Left renal cortex interstitium (tissue), 4 donors: Measurements from ENCODE around the gene FLT3. TPM values are rescaled to one million over a fixed set of nuclear protein-coding genes. Genes with fewer than 3 reads are reported as not detected.
"Not testable (repeated sequence)": the region's sequence is repeated elsewhere in the genome, so short reads cannot be mapped to it uniquely, and the experiment has no call there.

Source experiments
- DNase-seq, 4 donors: peaks; one replicate each; pipeline ENCODE4 v3.0.0-alpha.2; 2013; ENCODE audit warnings: low read depth in 4 of 4, low spot score in 2 of 4, missing footprints in 1 of 4
- polyA plus RNA-seq, 4 donors: library from polyadenylated mRNA; unstranded; fragments of 120-200 nt; gene quantifications; one replicate each; pipeline ENCODE4 v1.2.1, GENCODE V29; 2013; ENCODE audit not compliant: insufficient read length in 4 of 4

The FLT3 gene
- polyA plus RNA-seq, 4 donors, result 0.16 to 0.32 (median 0.24) TPM

DNA sequence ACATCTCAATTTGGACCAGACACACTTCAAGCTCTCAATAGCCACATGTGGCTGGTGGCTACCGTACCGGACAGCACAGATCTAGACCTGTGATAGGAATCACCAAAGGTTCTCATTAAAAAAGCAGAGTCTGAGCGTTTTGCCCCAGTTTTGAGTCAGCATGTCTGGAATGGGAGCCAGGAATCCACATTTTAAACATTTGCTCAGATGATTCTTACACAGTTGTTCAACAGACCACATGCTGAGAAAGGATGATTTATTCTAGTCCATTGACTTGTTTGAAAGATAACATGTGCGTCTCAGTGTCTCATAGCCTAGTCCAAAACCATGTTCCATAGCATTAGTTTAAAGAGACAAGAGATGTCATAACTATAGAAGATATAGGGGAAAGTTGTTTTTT is 53.4 kb downstream of the FLT3 start:
- DNase-seq, result no peak

DNA sequence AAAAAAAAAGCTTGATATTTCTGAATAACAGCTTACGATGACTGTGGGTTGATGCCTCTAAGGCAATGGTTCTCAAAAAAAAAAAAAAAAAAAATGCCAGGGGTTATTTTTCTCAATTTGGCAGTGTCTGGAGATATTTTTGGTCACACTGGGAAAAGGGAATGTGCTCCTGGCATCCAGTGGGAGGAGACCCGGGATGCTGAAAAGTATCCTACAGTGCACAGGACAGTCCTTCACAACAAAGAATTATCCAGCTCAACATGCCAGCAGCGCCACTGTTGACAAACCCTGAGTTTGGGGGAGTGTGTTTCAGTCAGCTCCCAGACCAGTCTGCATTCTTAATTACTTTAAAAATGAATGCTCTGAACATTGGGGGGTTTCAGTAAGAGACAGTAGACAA is 54.5 kb downstream of the FLT3 start:
- no peak for DNase-seq

DNA sequence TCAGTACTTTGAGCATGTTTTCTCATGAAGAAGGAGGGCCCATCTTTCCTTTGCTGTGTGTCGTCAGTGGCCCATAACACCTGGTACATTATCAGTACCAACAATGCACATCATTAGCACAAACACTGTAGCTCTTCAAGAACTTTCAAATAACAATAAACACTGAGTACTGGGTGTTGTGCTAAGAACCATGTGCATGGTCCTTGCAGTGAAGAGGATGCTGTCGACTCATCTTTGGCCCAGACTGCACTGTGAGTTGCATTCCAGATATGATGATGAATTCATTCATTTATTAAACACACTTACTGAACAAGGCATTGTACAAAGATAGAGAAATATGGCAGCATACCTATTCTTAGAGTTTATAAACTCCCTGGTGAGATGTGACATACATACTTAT is 55.8 kb downstream of the FLT3 start:
- DNase-seq, result no peak

DNA sequence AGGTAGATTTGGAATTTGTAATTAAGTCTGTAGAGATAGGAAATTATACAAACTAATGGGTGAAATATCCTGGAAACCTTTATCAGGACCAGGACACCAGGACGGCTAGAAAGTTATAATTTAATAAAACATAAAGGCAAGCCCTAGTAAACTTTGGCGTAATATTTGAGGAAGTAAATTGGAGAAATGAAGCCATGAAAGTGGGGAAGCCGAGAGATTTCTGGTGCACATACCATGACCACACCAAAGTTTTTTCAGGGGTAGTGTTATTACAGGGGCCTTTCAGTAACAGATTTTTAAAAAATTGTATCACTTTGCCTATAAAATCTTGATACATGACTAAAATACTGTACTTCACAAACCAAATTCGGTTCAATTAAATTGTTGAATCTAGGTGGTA is 57.2 kb downstream of the FLT3 start:
- DNase-seq, result no peak

DNA sequence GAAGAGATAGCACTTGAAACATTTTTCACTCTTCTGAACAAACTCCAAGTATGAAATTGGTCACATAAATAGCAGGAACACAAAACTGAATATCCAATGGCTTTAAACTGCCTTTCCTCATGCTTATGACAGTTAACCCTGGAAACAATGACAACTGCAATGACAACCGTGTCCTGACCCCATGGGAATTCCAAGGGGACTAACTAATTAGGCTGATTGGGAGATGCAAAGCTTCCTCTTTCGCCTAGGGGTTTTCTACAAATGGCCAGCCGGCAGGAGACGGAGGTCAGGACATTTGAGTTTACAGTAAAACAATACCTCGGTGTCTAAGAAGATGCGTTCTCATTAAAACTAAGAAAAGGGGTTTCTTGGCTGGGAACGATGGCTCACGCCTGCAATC is 58.9 kb downstream of the FLT3 start:
- DNase-seq, result no peak

DNA sequence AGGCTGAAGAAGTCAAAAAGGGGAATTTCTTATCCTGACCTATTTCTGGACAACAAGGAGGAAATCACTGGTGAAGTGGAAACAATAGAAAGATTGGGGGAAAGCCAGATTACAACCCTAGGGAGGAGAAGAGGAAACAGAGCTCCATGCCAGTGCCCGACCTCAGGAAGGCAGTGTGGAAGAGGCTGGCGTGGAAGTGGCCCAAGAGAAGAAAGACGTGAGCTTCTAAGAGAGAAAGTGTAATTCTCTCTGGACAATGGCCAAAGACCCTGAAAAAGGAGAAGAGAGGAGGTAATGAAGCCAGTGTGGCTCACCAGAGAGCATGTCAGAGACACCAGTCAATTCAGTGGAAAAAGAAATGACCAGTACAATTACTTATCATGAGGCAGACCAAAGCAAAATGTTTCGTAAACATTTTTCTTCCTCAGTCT is 59.3 kb downstream of the FLT3 start:
- no peak for DNase-seq

DNA sequence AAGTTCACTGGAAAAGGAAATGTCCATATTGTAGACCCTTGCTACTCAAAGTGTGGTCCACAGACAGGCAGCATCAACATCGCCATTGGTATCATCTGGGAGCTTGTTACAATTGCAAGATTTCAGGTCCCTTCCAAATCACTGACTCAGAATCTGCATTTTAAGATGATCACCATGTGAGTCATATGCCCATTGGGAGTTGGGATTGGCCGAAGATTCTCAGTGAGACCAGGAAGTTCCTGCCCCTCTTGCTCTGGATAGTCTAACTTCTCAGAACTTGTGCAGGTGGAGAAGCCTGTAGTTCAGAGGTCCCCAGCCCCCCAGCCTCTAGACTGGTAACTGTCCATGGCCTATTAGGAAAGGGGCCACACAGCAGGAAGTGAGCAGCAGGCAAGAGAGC is 63.0 kb downstream of the FLT3 start:
- no peak for DNase-seq

DNA sequence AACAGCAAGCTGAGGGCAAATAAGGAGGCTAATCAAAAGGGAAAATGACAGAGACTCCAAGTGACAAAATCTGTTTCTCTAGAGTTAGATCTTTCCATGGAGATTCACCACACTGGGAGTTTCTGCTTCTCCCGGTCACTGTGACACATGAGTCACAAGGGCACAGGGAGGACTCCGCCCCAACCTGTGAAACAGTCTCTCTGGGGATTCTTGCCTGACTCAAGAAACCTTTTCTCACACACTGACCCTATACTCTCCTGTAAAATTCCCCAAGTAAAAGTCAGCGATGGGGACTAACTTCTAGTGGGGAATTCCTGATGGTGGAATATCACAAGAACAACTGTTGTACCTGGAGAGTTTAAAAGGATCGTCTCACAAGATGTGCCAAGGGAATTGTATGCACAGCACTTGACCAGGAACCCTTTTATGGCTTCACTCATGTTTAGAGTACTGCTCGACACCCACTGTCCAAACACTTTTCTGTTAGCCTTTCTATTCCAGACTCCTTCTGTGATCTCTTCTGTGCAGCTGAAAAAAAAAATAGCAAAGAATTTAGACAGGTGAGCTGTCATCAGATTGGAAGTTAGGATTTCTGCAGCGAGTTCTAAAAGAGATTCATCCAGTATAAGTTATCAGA is 65.1 kb downstream of the FLT3 start:
- DNase-seq, result no peak

DNA sequence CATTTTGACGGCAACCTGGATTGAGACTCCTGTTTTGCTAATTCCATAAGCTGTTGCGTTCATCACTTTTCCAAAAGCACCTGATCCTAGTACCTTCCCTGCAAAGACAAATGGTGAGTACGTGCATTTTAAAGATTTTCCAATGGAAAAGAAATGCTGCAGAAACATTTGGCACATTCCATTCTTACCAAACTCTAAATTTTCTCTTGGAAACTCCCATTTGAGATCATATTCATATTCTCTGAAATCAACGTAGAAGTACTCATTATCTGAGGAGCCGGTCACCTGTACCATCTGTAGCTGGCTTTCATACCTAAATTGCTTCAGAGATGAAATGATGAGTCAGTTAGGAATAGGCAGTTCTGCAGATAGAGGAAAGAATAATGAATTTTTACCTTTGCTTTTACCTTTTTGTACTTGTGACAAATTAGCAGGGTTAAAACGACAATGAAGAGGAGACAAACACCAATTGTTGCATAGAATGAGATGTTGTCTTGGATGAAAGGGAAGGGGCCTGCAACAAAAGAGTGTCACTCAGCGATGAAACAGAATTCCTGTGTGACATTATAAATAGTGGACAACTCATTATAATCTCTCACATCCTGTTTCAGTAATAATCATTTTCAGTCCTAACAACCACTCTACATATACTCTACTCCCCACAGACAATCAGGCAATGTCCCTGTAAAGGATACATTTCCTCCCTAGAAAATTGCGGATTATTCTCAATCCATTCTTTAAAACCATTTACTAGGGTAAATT is 66.3 kb downstream of the FLT3 start:
- DNase-seq, result no peak

DNA sequence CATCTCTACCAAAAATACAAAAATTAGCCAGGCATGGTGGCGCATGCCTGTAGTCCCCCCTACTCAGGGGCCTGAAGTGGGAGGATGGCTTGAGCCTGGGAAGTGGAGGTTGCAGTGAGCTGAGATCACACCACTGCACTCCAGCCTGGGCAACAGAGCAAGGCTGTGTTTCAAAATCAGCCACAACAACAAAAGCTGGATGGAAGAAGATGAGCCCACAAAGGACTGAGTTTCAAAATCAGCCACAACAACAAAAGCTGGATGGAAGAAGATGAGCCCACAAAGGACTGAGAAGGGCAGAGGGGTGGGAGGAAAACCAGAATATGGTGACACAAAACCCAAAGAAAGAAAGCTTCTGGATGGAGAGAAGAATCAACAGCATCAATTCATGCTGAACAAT is 67.9 kb downstream of the FLT3 start:
- DNase-seq, result not testable (repeated sequence)

DNA sequence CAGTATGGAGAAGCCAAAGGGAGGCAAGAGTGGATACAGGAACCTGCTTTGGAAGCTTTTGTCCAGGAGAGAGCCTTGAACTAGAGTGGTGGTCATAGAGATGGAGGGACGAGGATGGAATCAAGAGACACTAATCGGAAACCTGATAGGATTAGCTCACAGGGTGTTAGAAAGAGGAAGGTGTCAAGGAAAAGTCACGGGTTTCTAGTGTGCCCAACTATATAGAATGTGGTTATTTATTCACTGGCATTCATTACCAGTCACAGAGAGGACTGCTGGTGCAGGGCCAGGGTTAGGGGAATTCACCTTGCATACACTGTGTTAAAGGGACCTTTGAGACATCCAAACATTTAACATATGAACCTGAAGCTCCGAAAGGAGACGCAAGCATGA is 68.5 kb downstream of the FLT3 start:
- no peak for DNase-seq

DNA sequence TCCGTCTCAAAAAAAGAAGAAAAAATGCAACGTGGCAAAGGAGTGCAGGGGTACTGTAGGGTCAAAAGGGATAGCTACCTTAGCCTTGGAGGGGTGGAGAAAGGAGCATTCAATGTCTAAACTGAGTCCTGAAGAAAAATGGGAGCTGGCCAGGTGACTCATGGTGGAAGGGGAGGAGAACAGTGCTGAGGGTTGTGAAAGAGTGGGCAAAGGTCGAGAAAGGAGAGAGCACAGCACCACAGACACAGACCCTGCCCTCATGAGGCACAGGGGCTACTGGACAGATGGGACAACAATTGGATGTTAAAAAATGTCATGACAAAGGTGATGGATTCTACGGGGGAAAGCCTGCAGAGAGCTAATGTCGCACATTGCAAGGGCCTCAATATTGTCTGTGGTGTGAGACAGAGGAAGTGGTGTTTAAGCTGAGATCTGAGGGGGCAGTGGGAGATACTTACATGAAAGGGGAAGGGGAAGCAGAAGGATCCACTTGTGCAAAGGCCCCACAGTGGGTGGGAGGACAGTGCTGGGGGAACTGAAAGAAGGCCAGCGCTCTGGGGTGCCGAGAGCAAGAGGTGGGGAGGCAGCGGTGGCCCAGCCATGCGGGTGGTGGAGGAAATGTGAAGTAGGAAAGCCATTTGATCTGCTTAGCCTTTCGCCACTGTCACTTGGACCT is 69.0 kb downstream of the FLT3 start:
- no peak for DNase-seq

DNA sequence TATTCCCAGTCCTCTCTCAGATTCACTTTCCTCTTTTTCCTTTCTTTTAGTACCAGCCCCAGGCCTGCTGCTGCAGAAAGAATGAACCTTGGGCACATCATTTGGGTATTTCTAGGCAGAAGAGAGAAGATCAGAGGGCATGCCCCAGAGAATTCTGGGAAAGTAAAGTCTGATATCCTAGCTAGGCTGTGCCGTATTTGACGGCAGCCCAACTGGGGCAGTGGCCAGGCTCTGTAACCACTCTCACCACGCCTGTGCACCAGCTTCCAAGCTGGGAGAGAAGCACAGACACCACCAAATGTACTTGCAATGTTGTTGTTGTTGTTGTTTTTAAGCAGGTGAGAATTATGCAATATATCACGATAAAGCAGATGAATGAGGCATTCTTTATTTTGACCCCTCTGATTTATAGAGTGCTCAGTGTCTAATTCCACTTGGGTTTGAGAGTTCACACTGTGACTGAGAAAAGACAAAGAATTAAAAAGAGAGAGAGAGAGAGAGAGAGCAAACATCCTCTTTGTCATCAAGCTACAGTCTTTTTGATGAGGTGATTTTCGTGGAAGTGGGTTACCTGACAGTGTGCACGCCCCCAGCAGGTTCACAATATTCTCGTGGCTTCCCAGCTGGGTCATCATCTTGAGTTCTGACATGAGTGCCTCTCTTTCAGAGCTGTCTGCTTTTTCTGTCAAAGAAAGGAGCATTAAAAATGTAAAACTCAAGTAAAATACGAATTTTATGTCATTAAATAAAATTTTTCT is 72.6 kb downstream of the FLT3 start:
- no peak for DNase-seq

DNA sequence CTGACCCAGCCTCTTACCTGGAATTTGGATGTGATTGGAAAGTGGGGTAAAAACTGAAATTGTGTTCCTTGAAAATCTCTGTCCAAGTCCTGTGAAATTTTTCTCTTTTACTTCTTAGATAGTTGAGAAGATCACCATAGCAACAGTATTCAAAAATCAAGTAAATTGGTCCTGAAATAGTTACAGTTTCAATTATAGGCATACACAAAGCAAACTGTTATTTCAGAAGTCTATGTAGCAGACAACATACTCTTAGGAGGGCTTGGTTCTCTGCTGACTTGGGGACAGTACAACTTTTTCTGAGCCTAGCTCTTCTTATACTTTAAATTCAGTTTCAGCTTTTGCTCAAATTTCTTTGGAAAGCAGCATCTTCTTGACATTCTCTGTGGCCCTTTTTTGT is 73.3 kb downstream of the FLT3 start:
- no peak for DNase-seq

DNA sequence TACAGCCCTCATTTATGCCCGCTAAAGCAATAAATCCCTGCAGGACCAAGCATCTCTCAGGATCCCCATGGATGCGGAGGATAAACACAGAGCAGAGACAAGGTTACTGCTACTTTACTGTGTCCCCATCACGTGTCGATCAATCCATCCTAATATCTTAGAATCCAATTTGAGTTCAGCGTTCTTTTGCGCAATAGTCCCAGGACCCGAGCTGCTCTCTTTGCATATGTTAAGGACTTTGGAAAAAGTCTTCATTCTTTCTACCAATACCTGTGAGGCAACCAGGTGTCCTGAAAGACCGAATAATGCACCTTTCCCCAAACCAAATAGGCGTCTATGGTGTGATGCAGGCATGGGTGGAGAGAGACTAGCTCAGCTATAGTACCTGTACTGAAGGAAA is 73.9 kb downstream of the FLT3 start:
- no peak for DNase-seq

DNA sequence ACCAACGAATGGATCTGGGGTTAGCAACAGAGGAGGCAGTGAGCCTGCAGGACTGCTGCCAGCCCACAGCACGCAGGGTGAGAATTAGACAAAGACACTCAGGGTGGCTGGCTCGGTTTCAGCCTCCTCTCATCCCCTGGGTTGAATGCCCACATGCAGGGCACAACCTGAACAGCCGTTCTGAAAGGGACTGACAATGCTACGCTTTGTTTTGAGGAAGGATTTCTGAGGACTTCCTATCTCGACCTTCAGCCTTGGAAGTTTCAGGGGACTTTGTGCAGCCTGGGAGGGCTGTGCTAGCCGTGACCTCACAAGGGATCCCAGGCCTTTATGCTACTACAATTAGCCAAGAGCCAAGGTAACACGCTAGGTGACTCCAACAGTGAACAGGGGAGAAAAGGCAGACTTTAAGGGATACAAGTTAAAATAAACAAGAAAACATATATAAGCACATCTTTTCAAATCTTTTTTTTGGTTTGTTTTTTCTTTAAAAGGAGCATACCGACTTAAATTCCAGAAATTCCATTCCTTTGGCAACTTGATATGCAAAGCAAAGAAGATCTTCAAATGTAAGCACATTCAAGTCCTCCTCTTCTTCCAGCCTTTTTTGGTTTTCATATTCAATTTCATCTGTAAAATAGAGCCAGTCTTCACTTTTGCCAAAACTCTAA is 77.4 kb downstream of the FLT3 start:
- no peak for DNase-seq

DNA sequence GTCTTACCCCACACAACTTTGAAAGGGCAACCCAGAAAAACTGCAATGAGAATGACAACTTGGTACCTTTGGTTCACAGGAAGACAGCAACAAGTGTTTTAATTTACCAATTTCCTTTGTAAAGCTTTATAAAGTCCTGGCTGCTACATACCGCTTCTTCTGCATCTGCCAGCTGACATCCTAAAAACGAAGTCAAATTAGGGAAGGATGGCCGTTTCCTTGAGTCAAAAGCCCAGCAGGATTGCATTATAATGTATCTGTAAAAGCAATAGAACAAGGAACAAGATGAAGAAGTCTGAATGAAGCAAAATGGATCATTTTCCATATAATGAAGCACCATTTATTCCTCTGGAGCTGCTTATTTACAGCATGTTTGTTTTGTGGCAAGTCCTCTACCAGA is 86.1 kb downstream of the FLT3 start:
- no peak for DNase-seq

DNA sequence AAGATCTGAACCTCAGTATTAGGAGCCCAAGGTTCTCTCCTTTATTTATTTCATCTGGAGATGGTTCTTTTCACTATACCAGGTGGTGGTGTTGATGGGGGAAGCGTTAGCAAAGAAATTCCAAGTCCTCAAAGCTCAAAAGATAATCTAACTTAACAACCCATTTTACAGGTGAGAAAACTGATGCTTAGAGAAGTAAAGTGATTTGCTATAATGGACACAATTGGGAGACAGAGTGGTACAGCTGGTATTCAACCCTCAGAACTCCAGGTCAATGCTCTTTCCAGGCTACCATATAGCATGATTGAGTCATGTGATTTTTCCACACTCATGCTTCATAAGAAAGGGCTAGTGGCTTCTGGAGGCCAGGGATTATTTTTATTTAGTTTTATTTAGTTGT is 86.9 kb downstream of the FLT3 start:
- no peak for DNase-seq

DNA sequence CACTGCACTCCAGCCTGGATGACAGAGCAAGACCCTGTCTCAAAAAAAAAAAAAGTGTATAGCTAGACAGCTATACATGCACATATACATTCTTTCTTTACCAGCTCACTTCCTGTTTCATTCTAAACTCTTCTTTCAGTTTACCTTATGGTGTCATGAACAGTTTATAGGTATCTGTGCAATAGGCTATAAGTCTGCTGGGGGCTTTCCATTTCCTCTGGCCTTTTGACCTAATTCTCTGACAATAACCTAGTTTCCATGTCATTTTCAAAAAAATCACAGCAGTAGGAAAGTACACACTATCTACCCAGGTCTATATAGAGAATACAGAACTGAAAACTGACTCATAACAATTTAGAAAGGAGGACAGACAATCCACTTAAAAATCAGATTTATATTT is 87.5 kb downstream of the FLT3 start:
- DNase-seq, result no peak

DNA sequence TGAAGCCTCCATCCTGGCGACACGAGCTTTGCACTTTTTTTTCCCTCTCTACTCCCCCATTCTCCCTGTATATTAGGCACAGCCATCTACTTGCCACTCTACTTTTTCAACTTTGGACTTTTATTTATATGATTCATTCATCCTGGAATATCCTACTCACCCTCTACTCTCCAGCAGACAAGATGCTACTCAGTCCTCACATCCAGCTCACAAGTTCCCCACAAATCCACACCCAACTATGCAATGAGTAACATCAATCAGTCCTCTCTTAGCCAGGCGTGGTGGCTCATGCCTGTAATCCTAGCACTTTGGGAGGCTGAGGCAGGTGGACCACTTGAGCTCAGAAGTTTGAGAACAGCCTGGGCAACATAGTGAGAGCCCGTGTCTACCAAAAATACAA is 88.0 kb downstream of the FLT3 start:
- no peak for DNase-seq

DNA sequence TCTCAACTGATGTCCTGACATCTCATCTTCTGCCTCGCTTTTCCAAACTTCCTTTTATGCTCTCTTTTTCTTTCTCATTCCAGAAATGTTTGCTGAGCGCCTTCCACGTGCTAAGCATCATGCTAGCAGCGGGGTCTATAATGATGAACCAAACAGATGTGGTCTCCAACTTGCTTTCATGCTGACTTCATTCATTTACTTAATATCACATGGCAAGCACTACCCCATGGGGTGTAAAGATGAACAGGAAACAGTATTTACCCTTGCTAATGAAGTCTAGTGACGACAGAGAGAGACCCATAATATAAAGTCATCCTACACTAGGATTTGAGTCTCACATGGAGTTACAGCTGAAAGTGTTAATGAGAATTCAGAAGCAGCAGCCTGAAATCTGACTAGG is 90.3 kb downstream of the FLT3 start:
- no peak for DNase-seq
